ENCODE results near the gene ANAPC10. TPM values are rescaled to one million over a fixed set of nuclear protein-coding genes. Genes with fewer than 3 reads are reported as not detected.

Gene ANAPC10
- polyA plus RNA-seq, 1 of the 3 experiments (the other 2 are of a cell fraction), result 19.1 TPM

DNA sequence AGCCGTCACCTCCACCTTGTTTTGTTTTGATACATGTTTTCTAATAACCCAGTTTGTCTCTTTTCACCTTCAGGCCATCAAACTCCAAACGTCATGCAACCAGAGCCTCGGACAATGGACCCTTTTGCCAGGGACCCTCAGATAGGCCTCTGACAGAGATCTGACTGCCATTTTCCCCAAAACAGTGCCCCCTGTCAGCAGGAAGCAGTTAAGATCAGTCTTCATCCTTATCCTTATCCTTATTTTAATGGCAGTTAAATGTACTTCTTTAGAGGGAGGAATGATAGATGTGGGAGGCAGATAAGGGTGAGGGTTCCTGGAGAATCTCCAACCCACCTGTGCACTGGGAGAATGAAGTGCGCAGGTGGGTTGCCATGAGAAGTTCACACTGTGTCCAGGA is 135.7 kb downstream of the ANAPC10 start:
- Histone ChIP-seq H3K4me1 (ENCODE audit: control insufficient read depth in 1 of 2, insufficient read depth in 2 of 2, low read depth in 1 of 2, low read length in 1 of 2) (no peaks in the 10 kb centered on the region), H3K4me3 (ENCODE audit: low read depth in 2 of 2, low read length in 1 of 2) (no peak overlapping the region), H3F3A (replicated peaks; ENCODE audit: insufficient read depth) (no peaks in the 10 kb centered on the region), H3K9ac (no peak overlapping the region), H3K36me3 (replicated peaks in 1 of 2; ENCODE audit: control insufficient read depth in 1 of 2, insufficient read depth in 2 of 2, low read length in 1 of 2) (no peaks in the 10 kb centered on the region), H3K27ac (ENCODE audit: low read depth in 2 of 2, low read length in 1 of 2) (no peak overlapping the region), H3K9me2 (no peaks in the 10 kb centered on the region), H3K79me2 (ENCODE audit: insufficient read depth) (no peaks in the 10 kb centered on the region), H3K4me2 (no peak overlapping the region), H3K9me3 (no peaks in the 10 kb centered on the region), H2AFZ (ENCODE audit: low read depth) (no peak overlapping the region), H4K20me1 (ENCODE audit: insufficient read depth) (no peaks in the 10 kb centered on the region), H3K27me3 (ENCODE audit: insufficient read depth) (no peaks in the 10 kb centered on the region)
- TF ChIP-seq YY1 (IDR thresholded peaks at IDR 0.05; ENCODE audit: low read depth), result no peak
- TF ChIP-seq, protein P1, sequence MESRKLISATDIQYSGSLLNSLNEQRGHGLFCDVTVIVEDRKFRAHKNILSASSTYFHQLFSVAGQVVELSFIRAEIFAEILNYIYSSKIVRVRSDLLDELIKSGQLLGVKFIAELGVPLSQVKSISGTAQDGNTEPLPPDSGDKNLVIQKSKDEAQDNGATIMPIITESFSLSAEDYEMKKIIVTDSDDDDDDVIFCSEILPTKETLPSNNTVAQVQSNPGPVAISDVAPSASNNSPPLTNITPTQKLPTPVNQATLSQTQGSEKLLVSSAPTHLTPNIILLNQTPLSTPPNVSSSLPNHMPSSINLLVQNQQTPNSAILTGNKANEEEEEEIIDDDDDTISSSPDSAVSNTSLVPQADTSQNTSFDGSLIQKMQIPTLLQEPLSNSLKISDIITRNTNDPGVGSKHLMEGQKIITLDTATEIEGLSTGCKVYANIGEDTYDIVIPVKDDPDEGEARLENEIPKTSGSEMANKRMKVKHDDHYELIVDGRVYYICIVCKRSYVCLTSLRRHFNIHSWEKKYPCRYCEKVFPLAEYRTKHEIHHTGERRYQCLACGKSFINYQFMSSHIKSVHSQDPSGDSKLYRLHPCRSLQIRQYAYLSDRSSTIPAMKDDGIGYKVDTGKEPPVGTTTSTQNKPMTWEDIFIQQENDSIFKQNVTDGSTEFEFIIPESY (IDR thresholded peaks at IDR 0.05; ENCODE audit: borderline replicate concordance, low read depth), result no peak
- TF ChIP-seq, protein P2, sequence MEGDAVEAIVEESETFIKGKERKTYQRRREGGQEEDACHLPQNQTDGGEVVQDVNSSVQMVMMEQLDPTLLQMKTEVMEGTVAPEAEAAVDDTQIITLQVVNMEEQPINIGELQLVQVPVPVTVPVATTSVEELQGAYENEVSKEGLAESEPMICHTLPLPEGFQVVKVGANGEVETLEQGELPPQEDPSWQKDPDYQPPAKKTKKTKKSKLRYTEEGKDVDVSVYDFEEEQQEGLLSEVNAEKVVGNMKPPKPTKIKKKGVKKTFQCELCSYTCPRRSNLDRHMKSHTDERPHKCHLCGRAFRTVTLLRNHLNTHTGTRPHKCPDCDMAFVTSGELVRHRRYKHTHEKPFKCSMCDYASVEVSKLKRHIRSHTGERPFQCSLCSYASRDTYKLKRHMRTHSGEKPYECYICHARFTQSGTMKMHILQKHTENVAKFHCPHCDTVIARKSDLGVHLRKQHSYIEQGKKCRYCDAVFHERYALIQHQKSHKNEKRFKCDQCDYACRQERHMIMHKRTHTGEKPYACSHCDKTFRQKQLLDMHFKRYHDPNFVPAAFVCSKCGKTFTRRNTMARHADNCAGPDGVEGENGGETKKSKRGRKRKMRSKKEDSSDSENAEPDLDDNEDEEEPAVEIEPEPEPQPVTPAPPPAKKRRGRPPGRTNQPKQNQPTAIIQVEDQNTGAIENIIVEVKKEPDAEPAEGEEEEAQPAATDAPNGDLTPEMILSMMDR (IDR thresholded peaks at IDR 0.05), result no peak
- TF ChIP-seq ELF1 (IDR thresholded peaks at IDR 0.05), result no peak
- no peak for TF ChIP-seq EZH2phosphoT487 (IDR thresholded peaks at IDR 0.05; ENCODE audit: borderline replicate concordance, low read depth)
- TF ChIP-seq FOXJ3 (CRISPR knock-in tag; IDR thresholded peaks at IDR 0.05), result no peak
- no peak for TF ChIP-seq CHD2 (IDR thresholded peaks at IDR 0.05; ENCODE audit: low read length, partially characterized antibody)
- TF ChIP-seq RCOR1 (IDR thresholded peaks at IDR 0.05; ENCODE audit: low read length), result no peak
- TF ChIP-seq RFX5 (IDR thresholded peaks at IDR 0.05; ENCODE audit: low read length), result no peak
- TF ChIP-seq SIN3A (IDR thresholded peaks at IDR 0.05; ENCODE audit: borderline replicate concordance, low read depth, low read length), result no peak
- TF ChIP-seq MXI1 (IDR thresholded peaks at IDR 0.05; ENCODE audit: low read depth, low read length), result no peak
- no peak for TF ChIP-seq SMC3 (IDR thresholded peaks at IDR 0.05; ENCODE audit: low read depth, low read length)
- no peak for TF ChIP-seq FOXM1 (IDR thresholded peaks at IDR 0.05; ENCODE audit: low read depth)
- TF ChIP-seq TCF12 (IDR thresholded peaks at IDR 0.05), result no peak
- 8% methylated on average over 4 of the region's 4 CpGs for WGBS (ENCODE audit: low lambda C conversion rate)
- no peak for DNase-seq
- ChIA-PET POLR2A (no interaction called here), CTCF (no interaction called here)

DNA sequence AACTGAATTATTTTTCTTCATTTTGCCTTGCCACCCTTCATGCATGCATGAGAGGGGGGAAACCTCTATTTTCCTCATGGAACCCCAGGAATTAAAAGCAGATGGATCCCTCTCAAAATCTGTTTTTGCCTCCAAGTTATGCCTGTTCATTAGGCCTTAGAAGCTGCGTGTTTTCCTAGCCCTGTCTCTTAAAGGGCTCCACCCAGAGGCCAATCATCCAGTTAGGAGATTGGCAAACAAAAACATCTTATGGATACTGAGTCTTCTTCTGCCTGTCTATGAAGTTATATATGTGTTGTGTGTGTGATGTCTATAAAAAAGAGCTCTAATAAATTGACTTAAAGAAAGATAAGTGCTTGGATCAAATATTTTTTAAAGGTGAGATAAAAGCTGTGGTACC is 142.9 kb downstream of the ANAPC10 start:
- Histone ChIP-seq H3K27ac (ENCODE audit: low read depth in 2 of 2, low read length in 1 of 2) (no peak overlapping the region), H2AFZ (ENCODE audit: low read depth) (no peak overlapping the region)
- CTCF ChIA-PET, result no interaction called here

More for the DNA sequence above, 142.9 kb downstream of the ANAPC10 start:
- no peaks in the 10 kb centered on the region for H3K9me2 ChIP-seq
- POLR2A ChIA-PET, result no interaction called here
- 11% methylated on average over 1 of the region's 1 CpG for WGBS (ENCODE audit: low lambda C conversion rate)
- no peak for DNase-seq
- no peaks in the 10 kb centered on the region for H3K79me2 ChIP-seq (ENCODE audit: insufficient read depth)
- H3K9me3 ChIP-seq, result no peaks in the 10 kb centered on the region
- H3K4me1 ChIP-seq (ENCODE audit: control insufficient read depth in 1 of 2, insufficient read depth in 2 of 2, low read depth in 1 of 2, low read length in 1 of 2), result no peaks in the 10 kb centered on the region
- TF ChIP-seq POLR2AphosphoS5 (IDR thresholded peaks at IDR 0.05; ENCODE audit: low read depth, low read length) (no peak), EP300 (IDR thresholded peaks at IDR 0.05; ENCODE audit: borderline replicate concordance in 1 of 2, low read depth in 1 of 2, low read length in 1 of 2) (no peak), CHD2 (IDR thresholded peaks at IDR 0.05; ENCODE audit: low read length, partially characterized antibody) (no peak), RAD21 (IDR thresholded peaks at IDR 0.05; ENCODE audit: low read length) (no peak), FOXJ3 (CRISPR knock-in tag; IDR thresholded peaks at IDR 0.05) (no peak), SIN3A (IDR thresholded peaks at IDR 0.05; ENCODE audit: borderline replicate concordance, low read depth, low read length) (no peak), NRF1 (IDR thresholded peaks at IDR 0.05; ENCODE audit: low read depth, low read length) (no peak), MXI1 (IDR thresholded peaks at IDR 0.05; ENCODE audit: low read depth, low read length) (no peak), ELF1 (IDR thresholded peaks at IDR 0.05) (no peak), RFX5 (IDR thresholded peaks at IDR 0.05; ENCODE audit: low read length) (no peak), GABPA (IDR thresholded peaks at IDR 0.05; ENCODE audit: low read depth) (no peak), RCOR1 (IDR thresholded peaks at IDR 0.05; ENCODE audit: low read length) (no peak), RXRA (IDR thresholded peaks at IDR 0.05; ENCODE audit: borderline replicate concordance, low read depth) (no peak)
- TF ChIP-seq, protein P2 (IDR thresholded peaks at IDR 0.05), result no peak
- TF ChIP-seq, protein P3, sequence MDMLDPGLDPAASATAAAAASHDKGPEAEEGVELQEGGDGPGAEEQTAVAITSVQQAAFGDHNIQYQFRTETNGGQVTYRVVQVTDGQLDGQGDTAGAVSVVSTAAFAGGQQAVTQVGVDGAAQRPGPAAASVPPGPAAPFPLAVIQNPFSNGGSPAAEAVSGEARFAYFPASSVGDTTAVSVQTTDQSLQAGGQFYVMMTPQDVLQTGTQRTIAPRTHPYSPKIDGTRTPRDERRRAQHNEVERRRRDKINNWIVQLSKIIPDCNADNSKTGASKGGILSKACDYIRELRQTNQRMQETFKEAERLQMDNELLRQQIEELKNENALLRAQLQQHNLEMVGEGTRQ (IDR thresholded peaks at IDR 0.05; ENCODE audit: borderline replicate concordance, low read depth, low read length), result no peak
- no peaks in the 10 kb centered on the region for H3K27me3 ChIP-seq (ENCODE audit: insufficient read depth)
- no peak overlapping the region for H3K4me3 ChIP-seq (ENCODE audit: low read depth in 2 of 2, low read length in 1 of 2)
- H4K20me1 ChIP-seq (ENCODE audit: insufficient read depth), result no peaks in the 10 kb centered on the region
- H3K9ac ChIP-seq, result no peak overlapping the region
- H3K4me2 ChIP-seq, result no peak overlapping the region
- H3K36me3 ChIP-seq (replicated peaks in 1 of 2; ENCODE audit: control insufficient read depth in 1 of 2, insufficient read depth in 2 of 2, low read length in 1 of 2), result no peaks in the 10 kb centered on the region
- H3F3A ChIP-seq (replicated peaks; ENCODE audit: insufficient read depth), result no peaks in the 10 kb centered on the region

Measured in SK-N-SH (cell line).